Vagina (tissue), 2 donors: Measurements from ENCODE around the gene WASF3.

Experiments
- POLR2A ChIP-seq, 2 donors: fragments of 450-650 bp; IDR thresholded peaks; one replicate each; pipeline ENCODE4 v1.6.1; 2017; ENCODE audit warnings: antibody characterized with exemption in 2 of 2, mild to moderate bottlenecking in 2 of 2, moderate library complexity in 2 of 2
- POLR2AphosphoS5 ChIP-seq, 2 donors: sonication (generic); formaldehyde crosslinking; IDR thresholded peaks; one replicate each; pipeline ENCODE4 v1.9.0; 2017; ENCODE audit warnings: antibody characterized with exemption in 2 of 2, mild to moderate bottlenecking in 2 of 2, low read depth in 1 of 2; ENCODE audit not compliant: insufficient read depth in 1 of 2
- TF ChIP-seq, protein P1 (sequence below), 3 experiments: fragments of 450-650 bp in 2 of 3; fragments of 200-600 bp in 1 of 3; sonication (generic) in 1 of 3; IDR thresholded peaks; one replicate each; pipeline ENCODE4 v1.5.1; 2017 to 2019; ENCODE audit warnings: antibody characterized with exemption in 3 of 3, mild to moderate bottlenecking in 2 of 3, moderate library complexity in 2 of 3

DNA sequence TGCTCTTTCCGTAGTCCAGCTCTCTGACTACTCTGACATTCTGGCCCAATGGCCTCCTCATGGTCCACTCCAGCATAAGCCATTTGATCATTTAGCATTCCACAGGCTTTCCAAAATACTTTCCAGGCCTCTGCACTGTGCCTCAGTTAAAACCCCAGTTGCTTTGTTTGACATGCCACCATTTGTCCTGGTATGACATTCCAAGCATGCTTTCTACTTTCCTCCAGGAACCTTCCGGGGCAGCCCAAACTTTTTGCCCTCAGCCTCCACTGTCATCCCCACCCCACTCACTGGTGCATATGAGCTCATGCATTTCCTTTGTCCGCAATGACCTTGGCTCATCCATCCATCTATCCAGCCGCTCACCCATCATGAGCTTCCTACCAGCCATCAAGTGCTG, 41.8 kb upstream of the WASF3 start:
- TF ChIP-seq, protein P1, sequence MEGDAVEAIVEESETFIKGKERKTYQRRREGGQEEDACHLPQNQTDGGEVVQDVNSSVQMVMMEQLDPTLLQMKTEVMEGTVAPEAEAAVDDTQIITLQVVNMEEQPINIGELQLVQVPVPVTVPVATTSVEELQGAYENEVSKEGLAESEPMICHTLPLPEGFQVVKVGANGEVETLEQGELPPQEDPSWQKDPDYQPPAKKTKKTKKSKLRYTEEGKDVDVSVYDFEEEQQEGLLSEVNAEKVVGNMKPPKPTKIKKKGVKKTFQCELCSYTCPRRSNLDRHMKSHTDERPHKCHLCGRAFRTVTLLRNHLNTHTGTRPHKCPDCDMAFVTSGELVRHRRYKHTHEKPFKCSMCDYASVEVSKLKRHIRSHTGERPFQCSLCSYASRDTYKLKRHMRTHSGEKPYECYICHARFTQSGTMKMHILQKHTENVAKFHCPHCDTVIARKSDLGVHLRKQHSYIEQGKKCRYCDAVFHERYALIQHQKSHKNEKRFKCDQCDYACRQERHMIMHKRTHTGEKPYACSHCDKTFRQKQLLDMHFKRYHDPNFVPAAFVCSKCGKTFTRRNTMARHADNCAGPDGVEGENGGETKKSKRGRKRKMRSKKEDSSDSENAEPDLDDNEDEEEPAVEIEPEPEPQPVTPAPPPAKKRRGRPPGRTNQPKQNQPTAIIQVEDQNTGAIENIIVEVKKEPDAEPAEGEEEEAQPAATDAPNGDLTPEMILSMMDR (IDR thresholded peaks at IDR 0.05), result no peak
- no peak for TF ChIP-seq POLR2A (IDR thresholded peaks at IDR 0.05)
- TF ChIP-seq POLR2AphosphoS5 (IDR thresholded peaks at IDR 0.05; ENCODE audit: insufficient read depth in 1 of 2, low read depth in 1 of 2), result no peak
